GM12878 (cell line): Measurements from ENCODE around the gene NCOA6. TPM values are rescaled to one million over a fixed set of nuclear protein-coding genes. Genes with fewer than 3 reads are reported as not detected.

Experiments
- ATAC-seq: fragments of 200-7000 bp; cut with Tn5 transposase; 3 replicates; pipeline ENCODE4 v1.9.1; 2020; ENCODE audit warnings: mild to moderate bottlenecking, moderate library complexity
- BruUV-seq: library from RNA; stranded (reverse); fragments of 400-500 nt; replicated peaks from 2 replicates; lab custom pipeline; 2021; lab: Mats Ljungman, UMichigan
- CTCF ChIA-PET: fragments of 300-600 bp; sonication (Branson Sonifier 250); formaldehyde crosslinking; extraction: SDS; loops from one replicate; lab custom pipeline; 2021; ENCODE audit warnings: inconsistent platforms; lab: Yijun Ruan, JAX
- POLR2A ChIA-PET: fragments of 350-600 bp; formaldehyde crosslinking; extraction: SDS; loops from one replicate; lab custom pipeline; 2021; ENCODE audit warnings: inconsistent platforms; lab: Charles Lee
- RAD21 ChIA-PET: fragments of 300-600 bp; sonication (Branson Sonifier 250); formaldehyde crosslinking; loops from one replicate; lab custom pipeline; 2023; ENCODE audit warnings: antibody characterized with exemption; ENCODE audit not compliant: unreplicated experiment; lab: Charles Lee
- SMC1A ChIA-PET: fragments of 300-600 bp; sonication (Branson Sonifier 250); formaldehyde crosslinking; loops from one replicate; lab custom pipeline; 2023; ENCODE audit not compliant: unreplicated experiment, uncharacterized antibody; lab: Charles Lee
- DNase-seq: peaks from one replicate; pipeline ENCODE4 v3.0.0-alpha.2; 2011; ENCODE audit warnings: low read depth, low spot score
- FAIRE-seq: peaks from 3 replicates; lab custom pipeline; 2011; peaks lifted over from hg19 to GRCh38; lab: Jason Lieb, UNC
- H2AFZ ChIP-seq: 2 replicates; pipeline ENCODE4 v1.6.0; 2011; ENCODE audit warnings: low read depth, low read length, control low read depth; ENCODE audit not compliant: control insufficient read depth
- H3K27ac ChIP-seq: 2 replicates; pipeline ENCODE4 v1.5.1; 2011; ENCODE audit warnings: control low read depth; ENCODE audit not compliant: control insufficient read depth, insufficient read depth
- H3K27me3 ChIP-seq, 2 experiments: replicated peaks in 1 of 2; 2 replicates each; pipeline versions ENCODE4 v1.6.0 to v1.6.1; 2011; ENCODE audit warnings: low read length in 1 of 2; ENCODE audit not compliant: control insufficient read depth in 2 of 2, insufficient read depth in 2 of 2
- H3K36me3 ChIP-seq, 2 experiments: 2 replicates each; pipeline ENCODE4 v1.5.1; 2011; ENCODE audit warnings: low read length in 1 of 2; ENCODE audit not compliant: control insufficient read depth in 2 of 2, insufficient read depth in 2 of 2
- H3K4me1 ChIP-seq: 2 replicates; pipeline ENCODE4 v1.6.1; 2011; ENCODE audit warnings: mild to moderate bottlenecking, low read length, moderate library complexity, mixed read lengths; ENCODE audit not compliant: control insufficient read depth, insufficient read depth
- H3K4me2 ChIP-seq: 2 replicates; pipeline ENCODE4 v1.6.0; 2011; ENCODE audit warnings: control low read depth; ENCODE audit not compliant: control insufficient read depth, insufficient read depth
- H3K4me3 ChIP-seq: fragments of 200-600 bp; sonication (generic); 2 replicates; pipeline ENCODE4 v1.5.1; 2016
- H3K79me2 ChIP-seq: 2 replicates; pipeline ENCODE4 v1.6.0; 2011; ENCODE audit warnings: low read length; ENCODE audit not compliant: control insufficient read depth, insufficient read depth
- H3K9ac ChIP-seq: 2 replicates; pipeline ENCODE4 v1.8.0; 2011; ENCODE audit warnings: low read length, control low read depth, mixed read lengths; ENCODE audit not compliant: control insufficient read depth, insufficient read depth
- H3K9me3 ChIP-seq: replicated peaks from 3 replicates; pipeline ENCODE4 v1.5.1; 2011; ENCODE audit warnings: mild to moderate bottlenecking, low read length; ENCODE audit not compliant: control insufficient read depth, insufficient read depth
- H4K20me1 ChIP-seq: 2 replicates; pipeline ENCODE4 v1.6.0; 2011; ENCODE audit not compliant: control insufficient read depth, insufficient read depth
- ATF3 ChIP-seq: IDR thresholded peaks from 2 replicates; pipeline ENCODE4 v1.6.1; 2011; ENCODE audit warnings: low read depth, mild to moderate bottlenecking, low read length, moderate library complexity, borderline replicate concordance; ENCODE audit errors: extremely low read depth
- CHD1 ChIP-seq: IDR thresholded peaks from 2 replicates; pipeline ENCODE4 v1.6.1; 2012; ENCODE audit warnings: low read depth, low read length, improper control_type of control experiment
- DPF2 ChIP-seq: fragments of 450-650 bp; IDR thresholded peaks from 2 replicates; pipeline ENCODE4 v1.6.1; 2017; ENCODE audit warnings: mild to moderate bottlenecking
- RBBP5 ChIP-seq: fragments of 200-600 bp; sonication (generic); conservative IDR thresholded peaks from 2 replicates; pipeline ENCODE4 v1.6.1; 2016
- TAF1 ChIP-seq: IDR thresholded peaks from 2 replicates; pipeline ENCODE4 v1.6.1; 2011; ENCODE audit warnings: mild to moderate bottlenecking, low read depth, low read length, borderline replicate concordance
- USF1 ChIP-seq: IDR thresholded peaks from 2 replicates; pipeline ENCODE4 v1.6.1; 2011; ENCODE audit warnings: borderline replicate concordance, low read depth, mild to moderate bottlenecking, moderate library complexity, mixed read lengths, low read length; ENCODE audit not compliant: insufficient read depth; ENCODE audit errors: extremely low read length
- YBX1 ChIP-seq: fragments of 450-650 bp; IDR thresholded peaks from 2 replicates; pipeline ENCODE4 v1.6.1; 2016; ENCODE audit warnings: antibody characterized with exemption
- ZZZ3 ChIP-seq: IDR thresholded peaks from 2 replicates; pipeline ENCODE4 v1.6.1; 2011; ENCODE audit warnings: low read depth; ENCODE audit not compliant: control insufficient read depth, insufficient read length
- WGBS: methylation state at CpG from one replicate; pipeline ENCODE4 v1.1.6; 2016; ENCODE audit warnings: low lambda C conversion rate; ENCODE audit not compliant: insufficient replicate concordance, insufficient coverage; ENCODE audit errors: missing lambda C conversion rate; 5-methylcytosine and 5-hydroxymethylcytosine counted together
- in situ Hi-C: fragments of 300-500 bp; cut with MboI; formaldehyde crosslinking; loops from 9 replicates; pipeline ENCODE4 v1.14.3; 2018; ENCODE audit warnings: mixed read lengths
- intact Hi-C: fragments of 100-400 bp; cut with micrococcal nuclease; formaldehyde crosslinking; loops from one replicate; pipeline ENCODE4 v1.14.2; 2022; ENCODE audit not compliant: unreplicated experiment
- polyA plus RNA-seq, 11 experiments: library from polyadenylated mRNA; depleted of rRNA in 4 of 11; unstranded in 6 of 11; stranded (reverse) in 5 of 11; fragments of >200 nt; fragmentation: Nextera tagmentation in 4 of 11; fragmentation: Illumina TruSeq in 1 of 11; extraction: Ambion mirVana in 4 of 11; extraction: Trizol in 1 of 11; gene quantifications; 1 replicate in 1 of 11; 2 replicates in 10 of 11; pipeline versions ENCODE4 v1.2.1 to v1.2.3, GENCODE V29; 2011 to 2016; ENCODE audit warnings: inconsistent platforms in 2 of 11, missing spikeins in 2 of 11, low read depth in 1 of 11
- total RNA-seq, 4 experiments: library from RNA; depleted of rRNA in 3 of 4; stranded (reverse); fragments of >200 nt in 3 of 4; fragmentation: Illumina TruSeq in 1 of 4; extraction: Trizol in 1 of 4; gene quantifications; 2 replicates each; pipeline versions ENCODE4 v1.2.1 to v1.2.3, GENCODE V29; 2013 to 2021

Gene NCOA6
- total and polyA plus RNA-seq, 10 of the 15 experiments (the other 5 are each of a cell fraction or from before 2014, with no cell fraction given) = 6.1 to 20.6 (median 12.6) TPM

GRCh38 chr20:34689486-34689885, 136.0 kb downstream of the NCOA6 start:
- no peak for TF ChIP-seq RBBP5
- no peak for TF ChIP-seq ATF3
- TF ChIP-seq DPF2 = no peak
- no peak for TF ChIP-seq ZZZ3
- TF ChIP-seq TAF1 = no peak
- TF ChIP-seq CHD1 = no peak
- no peak for TF ChIP-seq USF1
- no peak for TF ChIP-seq YBX1
- DNase-seq (no peak), FAIRE-seq (no peak), ATAC-seq (no peak)
- Histone ChIP-seq H4K20me1 (no peaks in the 10 kb centered on the region), H3K79me2 (no peaks in the 10 kb centered on the region), H3K4me3 (no peak overlapping the region), H3K4me2 (no peak overlapping the region), H3K27me3 (no peaks in the 10 kb centered on the region), H3K36me3 (no peaks in the 10 kb centered on the region), H2AFZ (no peak overlapping the region), H3K27ac (no peak overlapping the region), H3K9ac (no peak overlapping the region), H3K4me1 (no peaks in the 10 kb centered on the region), H3K9me3 (no peaks in the 10 kb centered on the region)
- BruUV-seq = no TSS peak
- CTCF ChIA-PET = interaction anchor here (1.0 to 1.8 kb wide), 3 partner anchors 13 to 151 kb away, joined by 3 to 4 read pairs (median 4); partner anchors contain the start of gene PIGU
- POLR2A ChIA-PET = interaction anchor here (0.5 to 1.0 kb wide), 2 partner anchors 9 to 46 kb away, joined by 3 to 4 read pairs; no protein-coding TSS in a partner anchor
- 50% methylated on average over 2 of the region's 2 CpGs for WGBS
- in situ Hi-C loops (no loop called here), intact Hi-C loops (no loop called here)
- RAD21 ChIA-PET = no interaction called here
- SMC1A ChIA-PET = interaction anchor here (0.6 to 1.1 kb wide), 4 partner anchors 9 to 26 kb away, joined by 3 to 4 read pairs (median 3); no protein-coding TSS in a partner anchor
